Type B pancreatic cell (in vitro differentiated cells): Measurements from ENCODE around the gene MAG. TPM values are rescaled to one million over a fixed set of nuclear protein-coding genes. Genes with fewer than 3 reads are reported as not detected.

Experiments used
- DNase-seq: peaks from one replicate; pipeline ENCODE4 v3.0.0; 2021; ENCODE audit warnings: mixed read lengths; ENCODE audit not compliant: unreplicated experiment; ENCODE audit errors: extremely low spot score
- H3K27ac Mint-ChIP-seq: 2 replicates; pipeline ENCODE4 v1.8.0; 2021; ENCODE audit warnings: mild to moderate bottlenecking, mixed read lengths
- H3K27me3 Mint-ChIP-seq: 2 replicates; pipeline ENCODE4 v1.8.0; 2021; ENCODE audit warnings: mixed read lengths
- H3K36me3 Mint-ChIP-seq: 2 replicates; pipeline ENCODE4 v1.8.0; 2021; ENCODE audit warnings: mixed read lengths
- H3K4me1 Mint-ChIP-seq: one replicate; pipeline ENCODE4 v1.8.0; 2021; ENCODE audit warnings: mixed read lengths; ENCODE audit not compliant: unreplicated experiment
- H3K4me3 Mint-ChIP-seq: 2 replicates; pipeline ENCODE4 v1.8.0; 2021; ENCODE audit warnings: mild to moderate bottlenecking, mixed read lengths
- H3K9me3 Mint-ChIP-seq: 2 replicates; pipeline ENCODE4 v1.8.0; 2021; ENCODE audit warnings: mixed read lengths
- CTCF ChIP-seq: fragments of 200-600 bp; sonication (generic); conservative IDR thresholded peaks from 2 replicates; pipeline ENCODE4 v1.5.0; 2021; ENCODE audit warnings: antibody characterized with exemption, mild to moderate bottlenecking
- total RNA-seq: library from RNA; stranded (reverse); gene quantifications from 2 replicates; pipeline ENCODE4 v1.2.1, GENCODE V29; 2021; ENCODE audit warnings: low replicate concordance

The MAG gene
- total RNA-seq, 1 donor from 2014 or later = not detected

GRCh38 chr19:35287713-35288112, 4.2 kb upstream of the MAG start:
- Mint-ChIP-seq H3K36me3 (no peaks in the 10 kb centered on the region), H3K27me3 (peaks cover 13% of the 10 kb centered on the region), H3K9me3 (no peaks in the 10 kb centered on the region), H3K27ac (no peak overlapping the region), H3K4me1 (no peaks in the 10 kb centered on the region), H3K4me3 (no peak overlapping the region)
- no peak for DNase-seq
- TF ChIP-seq CTCF = no peak

GRCh38 chr19:35288331-35288730, 3.6 kb upstream of the MAG start:
- Mint-ChIP-seq H3K36me3 (no peaks in the 10 kb centered on the region), H3K4me3 (no peak overlapping the region), H3K9me3 (no peaks in the 10 kb centered on the region), H3K27me3 (peaks cover 8% of the 10 kb centered on the region), H3K27ac (no peak overlapping the region), H3K4me1 (no peaks in the 10 kb centered on the region)
- TF ChIP-seq CTCF = no peak
- DNase-seq = no peak

- no peak overlapping the region for H3K27ac Mint-ChIP-seq
- H3K27me3 Mint-ChIP-seq = peaks cover 6% of the 10 kb centered on the region
- no peaks in the 10 kb centered on the region for H3K9me3 Mint-ChIP-seq
- no peaks in the 10 kb centered on the region for H3K4me1 Mint-ChIP-seq
- no peak for DNase-seq
- H3K36me3 Mint-ChIP-seq = no peaks in the 10 kb centered on the region
- no peak overlapping the region for H3K4me3 Mint-ChIP-seq
- TF ChIP-seq CTCF = no peak
Measured at GRCh38 chr19:35288906-35289305, 3.1 kb upstream of the MAG start.

DNA sequence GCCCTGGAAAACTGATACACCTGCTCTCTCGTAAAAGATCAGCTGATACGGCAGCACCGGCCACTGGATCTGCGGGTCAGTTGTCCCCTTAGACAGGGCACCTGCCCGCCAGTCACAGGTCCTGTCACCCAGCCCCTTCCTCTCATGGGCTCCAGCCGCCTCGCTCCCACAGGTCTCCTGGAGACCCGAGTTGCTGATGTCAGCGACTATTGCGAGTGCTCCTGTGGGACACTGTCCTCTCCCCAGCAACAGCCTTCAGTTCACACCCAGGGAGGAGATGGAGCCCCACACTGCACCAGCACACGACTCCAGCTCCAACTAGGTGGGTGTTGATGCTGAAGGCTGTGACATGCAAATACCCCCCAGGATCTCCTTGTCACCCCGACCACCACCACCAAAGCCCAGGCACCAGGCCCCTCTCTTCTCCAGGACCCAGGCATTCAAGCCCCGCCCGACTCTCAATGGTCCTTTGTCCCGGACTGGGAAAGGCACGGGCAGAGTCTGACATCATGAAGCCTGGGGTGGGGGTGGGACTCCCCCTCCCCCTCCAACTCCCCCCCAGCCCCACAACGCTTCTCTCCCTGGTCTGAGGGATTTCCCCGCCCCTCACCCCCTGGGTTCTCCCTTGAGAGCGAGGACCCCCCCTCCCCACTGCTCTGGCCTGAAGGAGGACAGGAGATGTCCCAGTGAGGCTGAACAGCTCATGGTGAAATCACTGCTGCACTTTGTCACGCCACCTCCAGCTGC, 1.4 kb upstream of the MAG start:
- Mint-ChIP-seq H3K9me3 (no peaks in the 10 kb centered on the region), H3K4me3 (no peak overlapping the region), H3K27me3 (peaks cover 10% of the 10 kb centered on the region), H3K36me3 (no peaks in the 10 kb centered on the region), H3K4me1 (no peaks in the 10 kb centered on the region), H3K27ac (no peak overlapping the region)
- TF ChIP-seq CTCF = no peak
- no peak for DNase-seq

- Mint-ChIP-seq H3K27ac (no peak overlapping the region), H3K4me1 (no peaks in the 10 kb centered on the region), H3K36me3 (no peaks in the 10 kb centered on the region), H3K4me3 (no peak overlapping the region), H3K27me3 (peaks cover 10% of the 10 kb centered on the region), H3K9me3 (no peaks in the 10 kb centered on the region)
- no peak for TF ChIP-seq CTCF
- no peak for DNase-seq
Measured at GRCh38 chr19:35291259-35291658, 702 bp upstream of the MAG start.
